K562 (cell line): Measurements from ENCODE around the gene COX6A1. TPM values are rescaled to one million over a fixed set of nuclear protein-coding genes. Genes with fewer than 3 reads are reported as not detected.

ENCODE experiments used
- ATAC-seq: fragments of 200-7000 bp; cut with Tn5 transposase; 3 replicates; pipeline ENCODE4 v1.9.1; 2020; ENCODE audit warnings: moderate library complexity
- BruUV-seq: library from RNA; stranded (reverse); fragments of 400-500 nt; replicated peaks from 2 replicates; lab custom pipeline; 2021; lab: Mats Ljungman, UMichigan
- CTCF ChIA-PET: fragments of 300-600 bp; formaldehyde crosslinking; extraction: SDS; loops from one replicate; lab custom pipeline; 2021; ENCODE audit warnings: low intra/inter-chr PET ratio; lab: Yijun Ruan, JAX
- POLR2A ChIA-PET: fragments of 300-600, 350-650 bp; sonication (Branson Sonifier 250); formaldehyde crosslinking; extraction: SDS; loops from one replicate; lab custom pipeline; 2021; ENCODE audit warnings: antibody characterized with exemption, inconsistent platforms; lab: Yijun Ruan, JAX
- DNase-seq, 4 experiments: peaks; one replicate each; pipeline versions ENCODE4 v3.0.0 to v3.0.0-alpha.2; 2011 to 2018; ENCODE audit warnings: low spot score in 3 of 4, mixed read lengths in 3 of 4; ENCODE audit errors: extremely low read depth in 1 of 4
- FAIRE-seq: peaks from 2 replicates; lab custom pipeline; 2011; peaks lifted over from hg19 to GRCh38; lab: Jason Lieb, UNC
- H2AFZ ChIP-seq: 2 replicates; pipeline ENCODE4 v1.6.0; 2011; ENCODE audit warnings: low read depth, low read length, control low read depth, inconsistent platforms
- H3K27ac ChIP-seq: fragments of 200-600 bp; 3 replicates; pipeline ENCODE4 v1.8.0; 2011; ENCODE audit warnings: low read depth, mild to moderate bottlenecking, control low read depth, inconsistent platforms, low read length, moderate library complexity, mixed read lengths; ENCODE audit errors: extremely low read depth
- H3K27me3 ChIP-seq, 2 experiments: fragments of 300-600 bp in 1 of 2; 2 replicates in 1 of 2; 3 replicates in 1 of 2; pipeline versions ENCODE4 v1.6.0 to v1.8.0; 2011; ENCODE audit warnings: inconsistent platforms in 2 of 2, low read length in 2 of 2, mild to moderate bottlenecking in 1 of 2, mixed read lengths in 1 of 2, moderate library complexity in 1 of 2; ENCODE audit not compliant: control insufficient read depth in 2 of 2, insufficient read depth in 2 of 2
- H3K36me3 ChIP-seq: fragments of 300-600 bp; 3 replicates; pipeline ENCODE4 v1.8.0; 2011; ENCODE audit warnings: mild to moderate bottlenecking, low read length, inconsistent platforms; ENCODE audit not compliant: control insufficient read depth, insufficient read depth
- H3K4me1 ChIP-seq, 2 experiments: fragments of 200-600 bp in 1 of 2; replicated peaks in 1 of 2; 2 replicates in 1 of 2; 3 replicates in 1 of 2; pipeline versions ENCODE4 v1.5.1 to v1.8.0; 2011; ENCODE audit warnings: inconsistent platforms in 2 of 2, low read length in 2 of 2, mild to moderate bottlenecking in 1 of 2, mixed read lengths in 1 of 2, moderate library complexity in 1 of 2; ENCODE audit not compliant: control insufficient read depth in 2 of 2, insufficient read depth in 2 of 2
- H3K4me2 ChIP-seq: 2 replicates; pipeline ENCODE4 v1.6.1; 2011; ENCODE audit warnings: low read length, control low read depth, inconsistent platforms, mixed read lengths; ENCODE audit not compliant: insufficient read depth
- H3K4me3 ChIP-seq: fragments of 200-600 bp; sonication (generic), shearing (Covaris generic); 2 replicates; pipeline ENCODE4 v1.5.1; 2016; ENCODE audit warnings: control low read depth, inconsistent platforms
- H3K79me2 ChIP-seq: fragments of 200-600 bp; 3 replicates; pipeline ENCODE4 v1.8.0; 2011; ENCODE audit warnings: low read length, inconsistent platforms; ENCODE audit not compliant: control insufficient read depth, insufficient read depth
- H3K9ac ChIP-seq, 2 experiments: 2 replicates each; pipeline versions ENCODE4 v1.6.0 to v1.6.1; 2011; ENCODE audit warnings: low read depth in 2 of 2, low read length in 2 of 2, control low read depth in 1 of 2, inconsistent platforms in 1 of 2, mild to moderate bottlenecking in 1 of 2, mixed read lengths in 1 of 2; ENCODE audit not compliant: insufficient read depth in 1 of 2
- H3K9me1 ChIP-seq: one replicate; pipeline ENCODE4 v1.6.0; 2011; ENCODE audit warnings: inconsistent platforms, mild to moderate bottlenecking, low read length, moderate library complexity; ENCODE audit not compliant: control insufficient read depth, insufficient read depth
- H3K9me3 ChIP-seq: replicated peaks from 2 replicates; pipeline ENCODE4 v1.5.1; 2011; ENCODE audit warnings: low read depth, low read length, inconsistent platforms; ENCODE audit not compliant: control insufficient read depth, insufficient read depth
- H4K20me1 ChIP-seq: replicated peaks from 2 replicates; pipeline ENCODE4 v1.6.1; 2011; ENCODE audit warnings: low read length, inconsistent platforms, mixed read lengths; ENCODE audit not compliant: control insufficient read depth, insufficient read depth
- ETV6 ChIP-seq, 3 experiments: fragments of 150-350 bp in 1 of 3; sonication (generic) in 1 of 3; formaldehyde crosslinking in 1 of 3; IDR thresholded peaks; 2 replicates each; pipeline versions ENCODE4 v1.6.1 to v1.8.0; 2014 to 2022; ENCODE audit warnings: borderline replicate concordance in 2 of 3, low read depth in 2 of 3, antibody characterized with exemption in 1 of 3, low read length in 1 of 3, mild to moderate bottlenecking in 1 of 3, missing genetic modification reagents in 1 of 3
- HOXB6 ChIP-seq: fragments of 250-450 bp; sonication (Bioruptor Pico); IDR thresholded peaks from 2 replicates; pipeline ENCODE4 v1.5.1; 2022; ENCODE audit warnings: mild to moderate bottlenecking, borderline replicate concordance
- JUND ChIP-seq, 2 experiments: IDR thresholded peaks; 2 replicates in 1 of 2; 3 replicates in 1 of 2; pipeline ENCODE4 v1.6.1; 2011; ENCODE audit warnings: borderline replicate concordance in 2 of 2, low read depth in 2 of 2, low read length in 2 of 2, improper control_type of control experiment in 1 of 2, missing biosample characterization in 1 of 2, missing genetic modification characterization in 1 of 2, missing genetic modification reagents in 1 of 2
- MTA3 ChIP-seq: fragments of 450-650 bp; formaldehyde crosslinking; IDR thresholded peaks from 2 replicates; pipeline ENCODE4 v1.6.1; 2017; ENCODE audit warnings: mild to moderate bottlenecking, borderline replicate concordance
- PCBP2 ChIP-seq: fragments of 200-400 bp; formaldehyde crosslinking; IDR thresholded peaks from 2 replicates; pipeline ENCODE4 v1.6.1; 2018; ENCODE audit warnings: low read length, low read depth, mild to moderate bottlenecking, moderate library complexity; ENCODE audit not compliant: poor library complexity, severe bottlenecking
- PTRF ChIP-seq: fragments of 450-650 bp; IDR thresholded peaks from 2 replicates; pipeline ENCODE4 v1.6.1; 2016; ENCODE audit warnings: mild to moderate bottlenecking, missing genetic modification characterization, missing compliant biosample characterization
- RAD51 ChIP-seq: fragments of 450-650 bp; IDR thresholded peaks from 2 replicates; pipeline ENCODE4 v1.7.1; 2016; ENCODE audit warnings: low read depth, mild to moderate bottlenecking, borderline replicate concordance
- RBBP5 ChIP-seq: fragments of 200-600 bp; sonication (generic); IDR thresholded peaks from 2 replicates; pipeline ENCODE4 v1.6.1; 2012; ENCODE audit warnings: borderline replicate concordance, mild to moderate bottlenecking, low read length, control low read depth, inconsistent platforms; ENCODE audit not compliant: insufficient read depth, poor library complexity, severe bottlenecking
- RCOR1 ChIP-seq, 2 experiments: IDR thresholded peaks; 2 replicates each; pipeline ENCODE4 v1.6.1; 2012; ENCODE audit warnings: low read depth in 2 of 2, low read length in 2 of 2, borderline replicate concordance in 1 of 2, improper control_type of control experiment in 1 of 2
- RFX5 ChIP-seq: IDR thresholded peaks from 2 replicates; pipeline ENCODE4 v1.6.1; 2011; ENCODE audit warnings: low read depth, mild to moderate bottlenecking, improper control_type of control experiment, low read length
- SNIP1 ChIP-seq: fragments of 450-650 bp; IDR thresholded peaks from 2 replicates; pipeline ENCODE4 v1.7.1; 2017; ENCODE audit warnings: low read depth, mild to moderate bottlenecking
- in situ Hi-C: fragments of 300-500 bp; cut with MboI; formaldehyde crosslinking; loops from 4 replicates; pipeline ENCODE4 v1.15.0; 2018; ENCODE audit warnings: inconsistent platforms, mixed read lengths
- intact Hi-C: fragments of 100-400 bp; cut with micrococcal nuclease; formaldehyde crosslinking; loops from 2 replicates; pipeline ENCODE4 v1.14.2; 2022
- polyA plus RNA-seq, 8 experiments: library from polyadenylated mRNA; depleted of rRNA in 4 of 8; stranded (reverse) in 5 of 8; unstranded in 3 of 8; fragments of >200 nt; fragmentation: Nextera tagmentation in 2 of 8; fragmentation: Illumina TruSeq in 1 of 8; extraction: Ambion mirVana in 2 of 8; extraction: Trizol in 1 of 8; gene quantifications; 2 replicates each; pipeline versions ENCODE4 v1.2.1 to v1.2.3, GENCODE V29; 2011 to 2014; ENCODE audit warnings: inconsistent platforms in 1 of 8, missing spikeins in 1 of 8
- total RNA-seq, 7 experiments: library from RNA; depleted of rRNA in 6 of 7; stranded (reverse); fragments of >200 nt in 6 of 7; fragmentation: Illumina TruSeq in 2 of 7; extraction: Trizol in 2 of 7; gene quantifications; 2 replicates each; pipeline versions ENCODE4 v1.2.1 to v1.2.3, GENCODE V29; 2011 to 2021; ENCODE audit warnings: low replicate concordance in 1 of 7
- TF ChIP-seq, protein P1 (sequence below), 2 experiments: fragments of 450-650 bp in 1 of 2; sonication (generic) in 1 of 2; formaldehyde crosslinking in 1 of 2; IDR thresholded peaks in 1 of 2; conservative IDR thresholded peaks in 1 of 2; 2 replicates each; pipeline versions ENCODE4 v1.6.1 to v1.8.1; 2016 to 2023; ENCODE audit warnings: mild to moderate bottlenecking in 2 of 2, moderate library complexity in 2 of 2, inconsistent platforms in 1 of 2, missing genetic modification reagents in 1 of 2
- TF ChIP-seq, protein P2 (sequence below), 2 experiments: fragments of 150-350 bp in 1 of 2; IDR thresholded peaks; 2 replicates each; pipeline ENCODE4 v1.6.1; 2012 to 2016; ENCODE audit warnings: low read depth in 2 of 2, low read length in 2 of 2, mild to moderate bottlenecking in 1 of 2, moderate library complexity in 1 of 2
- TF ChIP-seq, protein P3 (sequence below): fragments of 450-650 bp; formaldehyde crosslinking; conservative IDR thresholded peaks from 2 replicates; pipeline ENCODE4 v1.4.0; 2022; ENCODE audit warnings: mild to moderate bottlenecking, missing genetic modification characterization

The COX6A1 gene
- total and polyA plus RNA-seq, 9 of the 15 experiments (the other 6 are each of a cell fraction or from before 2014, with no cell fraction given) = 414 to 4,142 (median 931) TPM

DNA sequence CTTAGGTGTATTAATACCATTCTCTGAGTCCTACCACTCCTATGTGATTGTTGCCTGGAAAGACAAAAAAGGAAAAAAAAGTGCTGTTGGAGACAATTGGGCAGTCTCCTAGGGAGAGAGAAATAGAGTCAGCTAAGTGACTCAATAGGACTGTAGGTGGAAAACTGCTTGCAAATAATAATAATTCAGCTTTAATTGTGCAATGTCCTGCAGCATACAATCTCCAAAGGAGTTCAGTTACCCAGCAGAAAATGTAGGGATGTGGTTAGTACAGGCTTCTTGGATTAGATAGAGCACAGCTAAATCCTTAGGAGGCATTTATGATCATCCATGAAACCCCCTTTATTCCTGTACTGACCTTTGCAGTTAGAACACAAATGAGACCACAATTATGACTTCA is 34.6 kb downstream of the COX6A1 start:
- BruUV-seq = no TSS peak
- H3K9ac ChIP-seq = peak overlapping the region in 1 of 2 experiments; percentile 36; a peak in 2 of 4 replicates
- peaks cover 35% of the 10 kb centered on the region in 2 experiments for H3K4me1 ChIP-seq
- peaks cover 13% of the 10 kb centered on the region; the same call in 1 of the 2 replicates for H4K20me1 ChIP-seq
- FAIRE-seq (no peak), DNase-seq (no peak), ATAC-seq (no peak)
- no peak overlapping the region for H3K4me3 ChIP-seq
- H2AFZ ChIP-seq = no peak overlapping the region
- intact Hi-C loops (no loop called here), in situ Hi-C loops (no loop called here)
- CTCF ChIA-PET = interaction anchor here (0.5 kb wide), 1 partner anchor 25 kb away, joined by 3 read pairs; no protein-coding TSS in a partner anchor
- peak overlapping the region; percentile 44 for H3K4me2 ChIP-seq
- H3K27me3 ChIP-seq = no peaks in the 10 kb centered on the region
- POLR2A ChIA-PET = interaction anchor here (0.8 to 2.8 kb wide), 11 partner anchors 8 to 180 kb away, joined by 3 to 8 read pairs (median 4); partner anchors contain the start of genes COQ5, DYNLL1 and POP5
- peaks cover 77% of the 10 kb centered on the region for H3K79me2 ChIP-seq
- peak overlapping the region; percentile 38; the same call in 1 of the 3 replicates for H3K27ac ChIP-seq
- peaks cover 11% of the 10 kb centered on the region; the same call in 2 of the 3 replicates for H3K36me3 ChIP-seq
- no peaks in the 10 kb centered on the region for H3K9me1 ChIP-seq
- H3K9me3 ChIP-seq = no peaks in the 10 kb centered on the region
- TF ChIP-seq MTA3 (no peak), RCOR1 (IDR thresholded peaks at IDR 0.05; ENCODE audit: borderline replicate concordance in 1 of 2, low read depth in 2 of 2, low read length in 2 of 2) (no peak), RBBP5 (no peak), RAD51 (no peak), JUND (IDR thresholded peaks at IDR 0.05; ENCODE audit: borderline replicate concordance, low read depth, low read length) (no peak), JUND (tag; IDR thresholded peaks at IDR 0.05; ENCODE audit: borderline replicate concordance, low read depth, low read length) (no peak), HOXB6 (CRISPR knock-in tag) (no peak), PTRF (tag) (no peak), ETV6 (IDR thresholded peaks at IDR 0.05; ENCODE audit: borderline replicate concordance in 1 of 2, low read depth in 2 of 2, low read length in 1 of 2) (no peak), ETV6 (CRISPR knock-in tag; IDR thresholded peaks at IDR 0.05; ENCODE audit: borderline replicate concordance) (no peak), RFX5 (no peak), SNIP1 (no peak), PCBP2 (no peak)
- TF ChIP-seq, protein P1, sequence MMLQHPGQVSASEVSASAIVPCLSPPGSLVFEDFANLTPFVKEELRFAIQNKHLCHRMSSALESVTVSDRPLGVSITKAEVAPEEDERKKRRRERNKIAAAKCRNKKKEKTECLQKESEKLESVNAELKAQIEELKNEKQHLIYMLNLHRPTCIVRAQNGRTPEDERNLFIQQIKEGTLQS (IDR thresholded peaks at IDR 0.05) = no peak
- TF ChIP-seq, protein P1 (CRISPR knock-in tag; conservative IDR thresholded peaks at IDR 0.05) = no peak
- TF ChIP-seq, protein P2, sequence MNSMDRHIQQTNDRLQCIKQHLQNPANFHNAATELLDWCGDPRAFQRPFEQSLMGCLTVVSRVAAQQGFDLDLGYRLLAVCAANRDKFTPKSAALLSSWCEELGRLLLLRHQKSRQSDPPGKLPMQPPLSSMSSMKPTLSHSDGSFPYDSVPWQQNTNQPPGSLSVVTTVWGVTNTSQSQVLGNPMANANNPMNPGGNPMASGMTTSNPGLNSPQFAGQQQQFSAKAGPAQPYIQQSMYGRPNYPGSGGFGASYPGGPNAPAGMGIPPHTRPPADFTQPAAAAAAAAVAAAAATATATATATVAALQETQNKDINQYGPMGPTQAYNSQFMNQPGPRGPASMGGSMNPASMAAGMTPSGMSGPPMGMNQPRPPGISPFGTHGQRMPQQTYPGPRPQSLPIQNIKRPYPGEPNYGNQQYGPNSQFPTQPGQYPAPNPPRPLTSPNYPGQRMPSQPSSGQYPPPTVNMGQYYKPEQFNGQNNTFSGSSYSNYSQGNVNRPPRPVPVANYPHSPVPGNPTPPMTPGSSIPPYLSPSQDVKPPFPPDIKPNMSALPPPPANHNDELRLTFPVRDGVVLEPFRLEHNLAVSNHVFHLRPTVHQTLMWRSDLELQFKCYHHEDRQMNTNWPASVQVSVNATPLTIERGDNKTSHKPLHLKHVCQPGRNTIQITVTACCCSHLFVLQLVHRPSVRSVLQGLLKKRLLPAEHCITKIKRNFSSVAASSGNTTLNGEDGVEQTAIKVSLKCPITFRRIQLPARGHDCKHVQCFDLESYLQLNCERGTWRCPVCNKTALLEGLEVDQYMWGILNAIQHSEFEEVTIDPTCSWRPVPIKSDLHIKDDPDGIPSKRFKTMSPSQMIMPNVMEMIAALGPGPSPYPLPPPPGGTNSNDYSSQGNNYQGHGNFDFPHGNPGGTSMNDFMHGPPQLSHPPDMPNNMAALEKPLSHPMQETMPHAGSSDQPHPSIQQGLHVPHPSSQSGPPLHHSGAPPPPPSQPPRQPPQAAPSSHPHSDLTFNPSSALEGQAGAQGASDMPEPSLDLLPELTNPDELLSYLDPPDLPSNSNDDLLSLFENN (IDR thresholded peaks at IDR 0.05; ENCODE audit: low read depth in 2 of 2, low read length in 2 of 2) = no peak
- TF ChIP-seq, protein P3, sequence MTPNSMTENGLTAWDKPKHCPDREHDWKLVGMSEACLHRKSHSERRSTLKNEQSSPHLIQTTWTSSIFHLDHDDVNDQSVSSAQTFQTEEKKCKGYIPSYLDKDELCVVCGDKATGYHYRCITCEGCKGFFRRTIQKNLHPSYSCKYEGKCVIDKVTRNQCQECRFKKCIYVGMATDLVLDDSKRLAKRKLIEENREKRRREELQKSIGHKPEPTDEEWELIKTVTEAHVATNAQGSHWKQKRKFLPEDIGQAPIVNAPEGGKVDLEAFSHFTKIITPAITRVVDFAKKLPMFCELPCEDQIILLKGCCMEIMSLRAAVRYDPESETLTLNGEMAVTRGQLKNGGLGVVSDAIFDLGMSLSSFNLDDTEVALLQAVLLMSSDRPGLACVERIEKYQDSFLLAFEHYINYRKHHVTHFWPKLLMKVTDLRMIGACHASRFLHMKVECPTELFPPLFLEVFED = no peak
